ENCODE data around the gene CHPF.

The CHPF gene

DNA sequence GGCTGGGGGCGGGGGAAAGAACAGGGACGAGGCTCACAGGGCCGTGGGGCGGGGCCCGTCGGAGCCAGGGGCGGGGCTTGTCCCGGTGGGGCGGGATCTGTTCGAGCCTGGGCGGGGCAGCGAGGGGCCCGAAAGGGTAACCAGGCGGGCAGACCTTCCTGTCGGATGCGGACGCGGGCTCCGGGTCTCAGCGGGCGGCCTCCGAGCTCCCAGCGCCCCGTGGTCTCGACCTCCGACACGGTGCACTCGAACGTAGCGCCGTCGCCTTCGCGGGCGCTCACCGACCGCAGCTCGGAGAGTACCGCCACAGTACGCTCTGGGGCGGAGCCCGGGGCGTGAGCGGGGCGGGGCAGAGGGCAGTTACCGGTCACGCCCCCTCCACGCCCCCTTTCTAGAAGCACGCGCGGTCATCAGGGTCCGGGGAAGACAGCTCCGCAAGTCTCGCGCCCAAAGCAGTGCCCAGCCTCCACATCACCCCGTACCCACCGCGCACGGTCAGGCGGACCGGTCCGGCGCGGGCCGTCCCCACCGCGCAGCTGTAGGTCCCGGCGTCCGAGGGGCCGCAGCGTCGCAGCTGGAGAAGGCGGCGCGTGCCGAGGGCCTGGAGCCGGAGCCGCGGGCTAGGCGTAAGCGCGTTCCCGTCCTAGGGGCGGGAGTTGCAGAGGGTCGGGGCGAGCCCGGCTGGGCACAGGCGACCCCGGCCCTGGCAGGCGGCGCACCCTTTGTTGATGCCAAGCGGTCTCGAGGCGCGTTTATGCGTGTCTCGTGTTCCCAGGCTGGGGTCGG is 9.0 kb upstream of the CHPF start:
- DNase-seq (ENCODE audit: low spot score) = peak; percentile 85

GRCh38 chr2:219551441-219552381 is 8.1 kb upstream of the CHPF start:
- no peak for DNase-seq (ENCODE audit: low spot score)

DNA sequence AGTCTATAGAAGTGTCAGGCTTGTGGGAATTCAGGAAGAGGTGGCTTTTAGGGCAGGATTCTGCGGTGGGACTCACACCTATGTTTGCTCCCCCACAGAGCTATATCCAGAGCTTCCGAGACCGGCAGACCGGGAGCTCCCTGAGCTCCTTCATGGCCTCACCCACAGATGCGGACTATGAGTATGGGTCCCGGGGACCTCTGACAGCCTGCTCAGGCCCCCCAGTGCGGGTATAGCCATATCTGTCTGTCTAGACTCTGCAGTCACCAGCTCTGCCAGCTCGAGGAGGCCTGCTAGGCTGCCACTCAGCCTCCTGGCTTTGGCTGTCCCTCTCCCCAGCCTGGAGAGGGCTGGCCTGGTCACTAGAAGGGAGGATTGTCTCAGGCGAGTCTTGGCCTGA is 6.0 kb upstream of the CHPF start:
- no peak for DNase-seq (ENCODE audit: low spot score)

GRCh38 chr2:219548990-219549389 is 5.4 kb upstream of the CHPF start:
- DNase-seq (ENCODE audit: low spot score) = no peak

- no peak for DNase-seq (ENCODE audit: low spot score)
Measured at GRCh38 chr2:219547621-219548020, 4.0 kb upstream of the CHPF start.

DNA sequence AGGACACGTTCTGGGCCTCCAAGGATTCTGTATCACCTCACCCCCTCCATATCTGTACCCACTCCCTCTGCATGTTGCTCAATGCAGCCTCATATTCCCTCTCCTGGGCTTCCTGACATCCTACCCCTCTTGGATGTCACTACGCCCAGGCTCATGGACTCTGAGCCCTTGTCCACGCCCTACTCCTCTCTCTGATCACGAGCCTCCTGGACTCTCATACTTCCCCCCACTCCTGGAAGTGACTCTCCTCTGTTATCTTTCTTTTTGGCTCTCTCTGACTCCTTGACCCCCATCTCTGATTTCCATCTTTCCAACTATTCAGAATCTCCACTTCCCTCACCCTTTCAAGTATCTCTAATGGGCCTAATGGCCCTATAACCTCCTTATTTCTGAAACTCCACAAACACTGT is 2.3 kb upstream of the CHPF start:
- no peak for DNase-seq (ENCODE audit: low spot score)

DNA sequence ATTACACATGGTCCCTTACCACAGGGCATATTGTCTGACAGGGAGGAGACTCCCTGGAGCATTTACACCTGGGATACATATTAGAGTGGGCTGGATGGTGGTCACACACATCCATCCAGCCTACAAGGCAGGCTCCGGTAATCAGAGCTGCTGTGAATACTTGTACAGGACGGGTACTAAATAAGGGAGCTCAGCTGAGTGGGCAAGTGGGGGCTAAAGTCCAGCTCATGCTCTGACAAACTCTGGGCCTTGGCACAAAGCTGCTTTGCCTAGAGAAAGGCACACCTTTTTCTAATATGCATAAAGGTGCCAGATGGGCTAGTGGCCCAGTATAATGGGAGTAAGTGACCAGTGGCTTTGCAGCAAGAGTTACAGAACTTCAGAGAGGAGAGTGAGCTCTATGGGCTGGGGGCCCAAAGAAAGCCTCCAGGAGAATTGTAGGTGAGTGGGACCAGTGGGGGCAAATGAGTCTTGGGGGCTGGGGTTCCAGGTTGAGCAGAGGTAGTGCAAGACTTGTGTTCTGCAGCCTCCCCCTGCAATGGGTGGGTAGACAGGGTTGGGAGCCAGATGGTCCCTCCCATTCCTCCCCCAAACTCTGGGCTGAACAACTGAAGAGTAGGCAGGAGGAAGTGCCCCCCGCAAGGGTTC is 1.8 kb upstream of the CHPF start:
- DNase-seq (ENCODE audit: low spot score) = no peak

DNA sequence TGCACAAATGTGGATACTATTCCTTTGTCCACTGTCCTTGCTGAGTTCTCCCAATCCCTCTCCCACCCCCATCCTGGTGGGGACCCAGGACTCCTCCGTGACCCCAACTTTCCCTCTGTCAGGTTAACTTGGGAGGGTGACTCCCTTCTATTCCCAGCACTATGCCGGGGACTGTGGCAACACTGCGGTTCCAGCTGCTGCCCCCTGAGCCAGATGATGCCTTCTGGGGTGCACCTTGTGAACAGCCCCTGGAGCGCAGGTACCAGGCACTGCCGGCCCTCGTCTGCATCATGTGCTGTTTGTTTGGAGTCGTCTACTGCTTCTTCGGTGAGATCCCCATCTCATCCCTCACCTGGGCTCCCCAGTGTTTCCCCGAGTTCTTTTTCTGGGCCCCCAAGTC is 958 bp upstream of the CHPF start:
- no peak for DNase-seq (ENCODE audit: low spot score)

GRCh38 chr2:219542931-219543595 is 546 bp downstream of the CHPF start:
- DNase-seq (ENCODE audit: low spot score) = no peak

- no peak for DNase-seq (ENCODE audit: low spot score)
Measured at GRCh38 chr2:219541611-219542180, 1.9 kb downstream of the CHPF start.

DNA sequence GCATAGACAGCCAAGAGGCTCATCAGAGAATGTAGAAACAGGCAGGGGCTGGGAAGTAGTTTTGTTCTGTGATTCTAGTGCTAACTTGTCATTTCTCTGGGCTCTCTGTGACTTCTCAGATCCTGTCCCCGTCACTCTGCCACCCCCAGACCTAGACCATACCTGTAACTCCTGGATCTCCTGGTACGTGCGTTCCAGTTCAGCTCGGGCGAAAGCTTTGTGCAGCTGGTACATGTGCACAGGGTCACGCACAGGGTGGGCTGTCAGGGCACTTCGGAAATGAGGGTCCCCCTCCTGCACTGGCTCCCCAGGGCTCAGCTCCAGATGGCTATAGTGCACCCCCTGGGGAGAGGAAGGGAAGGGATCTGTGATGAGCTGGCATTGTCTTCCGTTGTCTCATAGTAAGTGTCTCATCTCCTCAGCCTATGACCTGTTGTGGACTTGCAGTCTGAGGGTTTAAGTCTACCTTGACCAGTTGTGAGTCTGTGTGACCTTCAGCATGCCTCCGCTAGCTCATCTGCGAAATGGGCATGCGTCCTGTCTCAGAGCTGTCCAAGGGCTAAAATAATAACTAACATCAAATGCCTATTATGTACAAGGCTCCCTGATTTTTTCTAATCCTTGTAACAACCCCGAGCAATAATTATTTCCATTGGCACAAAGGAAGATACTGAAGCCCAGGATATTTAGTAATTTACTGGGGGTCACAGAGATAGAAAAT is 2.7 kb downstream of the CHPF start:
- no peak for DNase-seq (ENCODE audit: low spot score)

DNA sequence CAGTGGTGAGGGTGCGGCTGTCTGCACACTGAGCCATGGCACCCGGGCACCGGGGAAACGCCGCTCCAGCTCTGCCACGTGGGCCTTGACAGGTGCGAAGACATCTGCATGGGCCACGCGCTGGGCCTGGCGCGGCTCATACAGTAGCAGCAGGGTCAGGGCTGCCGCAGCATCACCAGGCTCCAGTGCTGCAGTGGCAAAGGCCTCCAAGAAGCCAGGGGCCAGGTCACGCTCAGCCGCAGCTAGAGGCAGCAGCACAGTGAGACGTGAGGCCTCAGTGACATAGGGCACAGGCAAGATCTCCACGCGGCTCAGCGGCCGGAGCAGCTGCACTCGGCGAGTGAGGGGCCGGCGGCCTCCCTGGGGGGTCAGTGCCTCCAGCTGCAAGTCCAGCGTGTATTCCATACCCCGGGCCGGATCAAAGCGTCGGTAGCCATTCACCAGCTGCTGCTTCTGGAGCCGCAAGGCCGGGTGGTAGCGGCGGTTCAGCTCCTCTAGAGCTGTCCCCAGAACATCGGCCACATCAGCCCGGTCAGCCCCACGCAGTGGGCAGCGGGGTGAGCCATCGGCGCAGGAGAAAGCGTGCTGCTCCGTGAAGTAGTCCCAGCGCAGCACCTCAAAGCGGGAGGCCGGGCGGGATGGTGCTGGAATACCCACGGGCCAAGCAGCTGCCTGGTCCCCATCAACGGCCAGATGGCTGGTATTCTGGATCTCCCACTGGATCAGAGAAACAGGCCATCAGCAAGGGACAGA is 3.5 kb downstream of the CHPF start:
- DNase-seq (ENCODE audit: low spot score) = no peak

- DNase-seq (ENCODE audit: low spot score) = no peak
Measured at GRCh38 chr2:219538956-219539788, 4.4 kb downstream of the CHPF start.

GRCh38 chr2:219538504-219538951 is 5.1 kb downstream of the CHPF start:
- no peak for DNase-seq (ENCODE audit: low spot score)

DNA sequence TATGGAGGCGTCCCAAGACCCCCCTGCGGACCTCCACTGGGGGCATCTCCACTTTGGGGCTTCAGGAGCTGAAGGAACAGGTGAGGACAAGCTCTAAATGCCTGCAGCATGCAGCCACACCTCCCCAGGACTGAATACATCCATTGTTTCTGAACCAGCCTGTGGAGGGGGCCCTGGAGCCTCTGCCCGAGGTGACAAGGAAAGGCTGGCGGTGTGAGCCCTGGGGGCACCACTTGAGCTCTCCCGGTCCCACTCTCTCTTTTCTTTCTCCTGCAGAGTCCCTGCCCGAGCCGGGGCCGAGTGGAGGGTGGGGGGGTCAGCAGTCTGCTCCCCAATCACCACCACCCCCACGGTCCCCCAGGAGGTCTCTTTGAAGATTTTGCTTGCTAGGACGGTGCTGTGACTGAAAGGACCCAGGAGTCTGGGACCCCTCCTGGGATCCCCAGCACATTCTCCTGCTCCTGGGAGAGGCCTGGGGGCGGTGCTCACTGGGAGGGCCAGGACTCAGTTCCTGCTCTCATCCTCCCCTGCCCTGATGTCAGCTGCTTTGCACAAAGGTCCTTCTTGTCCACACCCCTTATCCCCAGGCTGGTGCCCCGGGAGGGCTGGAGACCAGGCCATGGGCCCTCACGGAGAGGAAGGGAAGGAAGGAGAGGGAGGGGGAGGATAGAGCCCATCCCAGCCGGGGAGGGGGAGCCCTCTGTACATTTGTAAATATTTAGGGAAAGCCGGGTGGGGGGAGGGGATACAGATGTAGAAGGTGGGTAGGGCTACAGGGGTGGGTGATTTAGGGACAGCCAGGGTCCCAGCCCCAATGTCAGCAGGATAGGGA is 5.7 kb downstream of the CHPF start:
- DNase-seq (ENCODE audit: low spot score) = no peak

DNA sequence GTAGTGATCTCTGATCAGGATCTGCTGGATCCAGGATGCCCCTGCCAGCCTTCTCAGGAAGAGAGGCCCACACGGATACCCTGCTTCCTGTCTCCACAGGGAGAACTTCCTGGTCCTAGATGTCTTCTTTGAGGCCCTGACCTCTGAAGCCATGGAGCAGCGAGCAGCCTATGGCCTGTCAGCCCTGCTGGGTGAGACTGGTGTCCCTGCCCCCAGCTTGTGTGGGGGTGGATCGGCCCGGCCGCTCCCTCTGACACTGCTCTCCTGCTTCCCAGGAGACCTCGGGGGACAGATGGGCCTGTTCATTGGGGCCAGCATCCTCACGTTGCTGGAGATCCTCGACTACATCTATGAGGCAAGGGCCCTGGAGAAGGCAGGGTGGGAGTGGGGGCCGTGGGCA is 6.6 kb downstream of the CHPF start:
- no peak for DNase-seq (ENCODE audit: low spot score)

GRCh38 chr2:219536425-219536824 is 7.2 kb downstream of the CHPF start:
- DNase-seq (ENCODE audit: low spot score) = no peak

- no peak for DNase-seq (ENCODE audit: low spot score)
Measured at GRCh38 chr2:219533930-219534661, 9.5 kb downstream of the CHPF start.
